Measurements from ENCODE around the gene TOMM7. TPM values are rescaled to one million over a fixed set of nuclear protein-coding genes. Genes with fewer than 3 reads are reported as not detected.
"Not testable (repeated sequence)": the region's sequence is repeated elsewhere in the genome, so short reads cannot be mapped to it uniquely, and the experiment has no call there.

The TOMM7 gene
- total RNA-seq, 2 experiments from 2014 or later: 188 to 288 TPM

- POLR2A ChIA-PET: no interaction called here
- CTCF ChIA-PET: interaction anchor here (1.1 to 3.2 kb wide), 3 partner anchors 9 to 206 kb away, joined by 3 to 10 read pairs (median 7); no protein-coding TSS in a partner anchor
- no peak for DNase-seq
- no peaks in the 10 kb centered on the region for H3K27me3 Mint-ChIP-seq
- H3K4me1 Mint-ChIP-seq: peaks cover 7% of the 10 kb centered on the region
- H3K9me3 Mint-ChIP-seq: no peaks in the 10 kb centered on the region
- H3K4me3 Mint-ChIP-seq: no peak overlapping the region
- H3K27ac Mint-ChIP-seq: no peak overlapping the region
- no peaks in the 10 kb centered on the region for H3K36me3 Mint-ChIP-seq (ENCODE audit: low read depth)
Observed at GRCh38 chr7:22849172-22849571, 26.5 kb upstream of the TOMM7 start.

- DNase-seq: no peak
- ChIA-PET CTCF (interaction anchor here (0.6 kb wide), 1 partner anchor 426 kb away, joined by 3 read pairs; no protein-coding TSS in a partner anchor), POLR2A (no interaction called here)
- Mint-ChIP-seq H3K27ac (no peak overlapping the region), H3K9me3 (no peaks in the 10 kb centered on the region), H3K4me1 (no peaks in the 10 kb centered on the region), H3K36me3 (ENCODE audit: low read depth) (no peaks in the 10 kb centered on the region), H3K27me3 (no peaks in the 10 kb centered on the region), H3K4me3 (no peak overlapping the region)
Observed at GRCh38 chr7:22846961-22847360, 24.3 kb upstream of the TOMM7 start.

GRCh38 chr7:22845221-22845834 is 22.7 kb upstream of the TOMM7 start:
- H3K27ac Mint-ChIP-seq: no peak overlapping the region

GRCh38 chr7:22843681-22844309 is 21.1 kb upstream of the TOMM7 start:
- Mint-ChIP-seq H3K36me3 (ENCODE audit: low read depth) (no peaks in the 10 kb centered on the region), H3K9me3 (no peaks in the 10 kb centered on the region), H3K4me3 (no peak overlapping the region), H3K27ac (no peak overlapping the region), H3K27me3 (peaks cover 10% of the 10 kb centered on the region), H3K4me1 (no peaks in the 10 kb centered on the region)
- POLR2A ChIA-PET: no interaction called here
- no peak for DNase-seq
- CTCF ChIA-PET: no interaction called here

More at GRCh38 chr7:22845221-22845834, 22.7 kb upstream of the TOMM7 start:
- CTCF ChIA-PET: interaction anchor here (0.6 to 1.9 kb wide), 4 partner anchors 10 to 209 kb away, joined by 3 to 8 read pairs (median 5); no protein-coding TSS in a partner anchor
- Mint-ChIP-seq H3K27me3 (peaks cover 4% of the 10 kb centered on the region), H3K4me1 (no peaks in the 10 kb centered on the region), H3K9me3 (no peaks in the 10 kb centered on the region), H3K4me3 (no peak overlapping the region), H3K36me3 (ENCODE audit: low read depth) (no peaks in the 10 kb centered on the region)
- DNase-seq: no peak
- POLR2A ChIA-PET: no interaction called here

GRCh38 chr7:22842973-22843372 is 20.3 kb upstream of the TOMM7 start:
- ChIA-PET POLR2A (no interaction called here), CTCF (no interaction called here)
- H3K4me1 Mint-ChIP-seq: no peaks in the 10 kb centered on the region
- H3K36me3 Mint-ChIP-seq (ENCODE audit: low read depth): no peaks in the 10 kb centered on the region
- peaks cover 10% of the 10 kb centered on the region for H3K27me3 Mint-ChIP-seq
- no peak for DNase-seq
- H3K9me3 Mint-ChIP-seq: no peaks in the 10 kb centered on the region
- H3K27ac Mint-ChIP-seq: no peak overlapping the region
- H3K4me3 Mint-ChIP-seq: no peak overlapping the region

GRCh38 chr7:22842383-22842941 is 19.8 kb upstream of the TOMM7 start:
- CTCF ChIA-PET: no interaction called here
- no peak for DNase-seq
- no peaks in the 10 kb centered on the region for H3K4me1 Mint-ChIP-seq
- POLR2A ChIA-PET: interaction anchor here (0.6 kb wide), 1 partner anchor 14 kb away, joined by 4 read pairs; no protein-coding TSS in a partner anchor
- H3K4me3 Mint-ChIP-seq: no peak overlapping the region
- peaks cover 10% of the 10 kb centered on the region for H3K27me3 Mint-ChIP-seq
- H3K27ac Mint-ChIP-seq: no peak overlapping the region
- H3K9me3 Mint-ChIP-seq: no peaks in the 10 kb centered on the region
- H3K36me3 Mint-ChIP-seq (ENCODE audit: low read depth): no peaks in the 10 kb centered on the region

- Mint-ChIP-seq H3K27me3 (peaks cover 10% of the 10 kb centered on the region), H3K9me3 (no peaks in the 10 kb centered on the region), H3K4me1 (no peaks in the 10 kb centered on the region), H3K4me3 (no peak overlapping the region), H3K36me3 (ENCODE audit: low read depth) (no peaks in the 10 kb centered on the region), H3K27ac (no peak overlapping the region)
- ChIA-PET POLR2A (interaction anchor here (0.6 kb wide), 1 partner anchor 14 kb away, joined by 4 read pairs; no protein-coding TSS in a partner anchor), CTCF (interaction anchor here (0.6 to 0.7 kb wide), 2 partner anchors 35 to 130 kb away, joined by 3 to 6 read pairs; no protein-coding TSS in a partner anchor)
- DNase-seq: no peak
Observed at GRCh38 chr7:22841954-22842353, 19.3 kb upstream of the TOMM7 start.

GRCh38 chr7:22837308-22837707 is 14.7 kb upstream of the TOMM7 start:
- Mint-ChIP-seq H3K4me3 (no peak overlapping the region), H3K27me3 (peaks cover 16% of the 10 kb centered on the region), H3K36me3 (ENCODE audit: low read depth) (no peaks in the 10 kb centered on the region), H3K9me3 (no peaks in the 10 kb centered on the region), H3K27ac (no peak overlapping the region), H3K4me1 (no peaks in the 10 kb centered on the region)
- ChIA-PET CTCF (no interaction called here), POLR2A (no interaction called here)
- DNase-seq: no peak

- DNase-seq; H3K9me3 Mint-ChIP-seq; CTCF ChIA-PET; H3K27ac Mint-ChIP-seq; H3K4me3 Mint-ChIP-seq; POLR2A ChIA-PET; H3K36me3 Mint-ChIP-seq (ENCODE audit: low read depth); H3K4me1 Mint-ChIP-seq: not testable (repeated sequence)
- H3K27me3 Mint-ChIP-seq: peaks cover 16% of the 10 kb centered on the region
Observed at GRCh38 chr7:22836506-22836905, 13.9 kb upstream of the TOMM7 start.

- DNase-seq: no peak
- Mint-ChIP-seq H3K4me3 (no peak overlapping the region), H3K36me3 (ENCODE audit: low read depth) (no peaks in the 10 kb centered on the region), H3K9me3 (no peaks in the 10 kb centered on the region), H3K27me3 (peaks cover 9% of the 10 kb centered on the region), H3K4me1 (no peaks in the 10 kb centered on the region), H3K27ac (no peak overlapping the region)
- CTCF ChIA-PET: no interaction called here
- POLR2A ChIA-PET: no interaction called here
Observed at GRCh38 chr7:22833957-22834356, 11.3 kb upstream of the TOMM7 start.

GRCh38 chr7:22833113-22833855 is 10.6 kb upstream of the TOMM7 start:
- Mint-ChIP-seq H3K9me3 (no peaks in the 10 kb centered on the region), H3K4me3 (no peak overlapping the region), H3K36me3 (ENCODE audit: low read depth) (no peaks in the 10 kb centered on the region), H3K4me1 (no peaks in the 10 kb centered on the region), H3K27ac (no peak overlapping the region), H3K27me3 (peaks cover 9% of the 10 kb centered on the region)
- ChIA-PET CTCF (interaction anchor here (0.9 kb wide), 1 partner anchor 24 kb away, joined by 3 read pairs; no protein-coding TSS in a partner anchor), POLR2A (no interaction called here)
- no peak for DNase-seq

- Mint-ChIP-seq H3K27me3 (peaks cover 10% of the 10 kb centered on the region), H3K4me3 (no peak overlapping the region), H3K4me1 (no peaks in the 10 kb centered on the region), H3K9me3 (no peaks in the 10 kb centered on the region), H3K27ac (no peak overlapping the region), H3K36me3 (ENCODE audit: low read depth) (no peaks in the 10 kb centered on the region)
- POLR2A ChIA-PET: no interaction called here
- DNase-seq: no peak
- CTCF ChIA-PET: interaction anchor here (0.7 kb wide), 1 partner anchor 18 kb away, joined by 4 read pairs; no protein-coding TSS in a partner anchor
Observed at GRCh38 chr7:22832401-22832800, 9.8 kb upstream of the TOMM7 start.

Data from activated CD4-positive, alpha-beta T cell treated with anti-CD3 and anti-CD28 coated beads, Interleukin-2, amount 10 ng/mL, durations not matched to agents 7 days and 5 days (primary cell).